HepG2 (cell line): ENCODE results near the gene DALRD3. TPM values are rescaled to one million over a fixed set of nuclear protein-coding genes. Genes with fewer than 3 reads are reported as not detected.

Experiments
- BATF2 ChIP-seq: sonication (generic); formaldehyde crosslinking; IDR thresholded peaks from 2 replicates; pipeline ENCODE4 v1.8.0; 2022; ENCODE audit warnings: mild to moderate bottlenecking, missing genetic modification reagents, moderate library complexity
- BRCA1 ChIP-seq: sonication (generic); formaldehyde crosslinking; IDR thresholded peaks from 2 replicates; pipeline ENCODE4 v1.4.0; 2020; ENCODE audit warnings: missing genetic modification reagents
- CERS6 ChIP-seq: sonication (generic); formaldehyde crosslinking; IDR thresholded peaks from 2 replicates; pipeline ENCODE4 v1.5.0; 2020; ENCODE audit warnings: missing genetic modification reagents
- E2F5 ChIP-seq: sonication (generic); formaldehyde crosslinking; conservative IDR thresholded peaks from 2 replicates; pipeline ENCODE4 v1.4.0; 2020; ENCODE audit warnings: missing genetic modification reagents
- GABPB1 ChIP-seq: IDR thresholded peaks from 2 replicates; pipeline ENCODE4 v1.6.1; 2016; ENCODE audit warnings: mild to moderate bottlenecking, missing genetic modification reagents, moderate library complexity, missing compliant biosample characterization
- GMEB2 ChIP-seq: IDR thresholded peaks from 2 replicates; pipeline ENCODE4 v1.6.1; 2016; ENCODE audit warnings: missing biosample characterization, missing genetic modification reagents, low read depth
- NR2C2 ChIP-seq: sonication (generic); formaldehyde crosslinking; IDR thresholded peaks from 2 replicates; pipeline ENCODE4 v1.4.0; 2020; ENCODE audit warnings: missing genetic modification reagents, mild to moderate bottlenecking, moderate library complexity, borderline replicate concordance
- ONECUT2 ChIP-seq: sonication (generic); formaldehyde crosslinking; IDR thresholded peaks from 2 replicates; pipeline ENCODE4 v1.4.0; 2020; ENCODE audit warnings: missing genetic modification reagents
- TBX3 ChIP-seq: fragments of 450-650 bp; IDR thresholded peaks from 2 replicates; pipeline ENCODE4 v1.6.1; 2017; ENCODE audit warnings: antibody characterized with exemption, mild to moderate bottlenecking, inconsistent platforms, borderline replicate concordance
- ZBTB26 ChIP-seq: IDR thresholded peaks from 2 replicates; pipeline ENCODE4 v1.6.1; 2016; ENCODE audit warnings: missing compliant biosample characterization, missing genetic modification reagents, borderline replicate concordance
- ZBTB34 ChIP-seq: sonication (generic); formaldehyde crosslinking; IDR thresholded peaks from 2 replicates; pipeline ENCODE4 v1.8.0; 2022; ENCODE audit warnings: mild to moderate bottlenecking, missing genetic modification reagents
- ZHX1 ChIP-seq: sonication (generic); formaldehyde crosslinking; IDR thresholded peaks from 2 replicates; pipeline ENCODE4 v1.8.1; 2022; ENCODE audit warnings: low read depth, mild to moderate bottlenecking, missing genetic modification reagents
- ZNF317 ChIP-seq: sonication (generic); formaldehyde crosslinking; IDR thresholded peaks from 2 replicates; pipeline ENCODE4 v1.5.0; 2020; ENCODE audit warnings: mild to moderate bottlenecking, missing genetic modification reagents
- ZNF430 ChIP-seq: sonication (generic); formaldehyde crosslinking; IDR thresholded peaks from 2 replicates; pipeline ENCODE4 v1.9.0; 2021; ENCODE audit warnings: mild to moderate bottlenecking, missing genetic modification reagents
- ZNF441 ChIP-seq: sonication (generic); formaldehyde crosslinking; IDR thresholded peaks from 2 replicates; pipeline ENCODE4 v1.7.0; 2021; ENCODE audit warnings: missing genetic modification reagents, borderline replicate concordance
- ZNF691 ChIP-seq: sonication (generic); formaldehyde crosslinking; IDR thresholded peaks from 2 replicates; pipeline ENCODE4 v1.4.0; 2020; ENCODE audit warnings: missing genetic modification reagents, low read depth, mild to moderate bottlenecking, borderline replicate concordance
- ZNF7 ChIP-seq: IDR thresholded peaks from 2 replicates; pipeline ENCODE4 v1.6.1; 2016; ENCODE audit warnings: missing biosample characterization, missing genetic modification reagents
- polyA plus RNA-seq, 8 experiments: library from polyadenylated mRNA; depleted of rRNA in 3 of 8; stranded (reverse) in 7 of 8; unstranded in 1 of 8; fragments of >200 nt; fragmentation: Illumina TruSeq in 4 of 8; extraction: Trizol in 4 of 8; gene quantifications; 2 replicates each; pipeline versions ENCODE4 v1.2.1 to v1.2.3, GENCODE V29; 2011 to 2016; ENCODE audit warnings: low read depth in 4 of 8, missing spikeins in 1 of 8, mixed read lengths in 1 of 8; ENCODE audit not compliant: insufficient read depth in 1 of 8
- total RNA-seq, 5 experiments: library from RNA; depleted of rRNA; stranded (reverse); fragments of >200 nt; fragmentation: Illumina TruSeq; extraction: Trizol; gene quantifications; 2 replicates each; pipeline ENCODE4 v1.2.3, GENCODE V29; 2016; ENCODE audit warnings: low read depth in 1 of 5

The DALRD3 gene
- total and polyA plus RNA-seq, 2 of the 13 experiments (the other 11 are each of a cell fraction or from before 2014, with no cell fraction given): 19.9 to 36.5 TPM

- TF ChIP-seq ZHX1 (no peak), E2F5 (CRISPR knock-in tag) (no peak), ZNF7 (no peak), ZNF430 (CRISPR knock-in tag) (0 out of 2 replicates have a peak, but pooled peaks have one; percentile 27), ZNF441 (CRISPR knock-in tag) (peak; percentile 40; the same call in 1 of the 2 replicates), TBX3 (no peak), ZBTB34 (CRISPR knock-in tag) (no peak; the same call in 1 of the 2 replicates), BRCA1 (no peak), ZNF317 (CRISPR knock-in tag) (no peak), GABPB1 (CRISPR knock-in tag) (peak; percentile 95), BATF2 (CRISPR knock-in tag) (no peak), NR2C2 (CRISPR knock-in tag) (peak; percentile 70; the same call in 1 of the 2 replicates), ONECUT2 (CRISPR knock-in tag) (no peak), ZNF691 (CRISPR knock-in tag) (peak; percentile 38; the same call in 1 of the 2 replicates), GMEB2 (CRISPR knock-in tag) (0 out of 2 replicates have a peak, but pooled peaks have one; percentile 24), CERS6 (CRISPR knock-in tag) (0 out of 2 replicates have a peak, but pooled peaks have one; percentile 58), ZBTB26 (CRISPR knock-in tag) (no peak)
These were observed at the start of gene DALRD3 (continued) for GRCh38 chr3:49017971-49018706.
